Body of pancreas (tissue), 4 donors: ENCODE data around the gene CFAP57.

Source experiments
- POLR2A ChIP-seq, 3 donors: fragments of 450-650 bp; IDR thresholded peaks; one replicate each; pipeline ENCODE4 v1.6.1; 2016; ENCODE audit warnings: antibody characterized with exemption in 3 of 3, mild to moderate bottlenecking in 2 of 3
- TF ChIP-seq, protein P1 (sequence below), 7 experiments: fragments of 450-650 bp in 4 of 7; fragments of 200-600 bp in 3 of 7; sonication (generic) in 3 of 7; IDR thresholded peaks; one replicate each; pipeline ENCODE4 v1.5.1; 2016 to 2019; ENCODE audit warnings: antibody characterized with exemption in 7 of 7

DNA sequence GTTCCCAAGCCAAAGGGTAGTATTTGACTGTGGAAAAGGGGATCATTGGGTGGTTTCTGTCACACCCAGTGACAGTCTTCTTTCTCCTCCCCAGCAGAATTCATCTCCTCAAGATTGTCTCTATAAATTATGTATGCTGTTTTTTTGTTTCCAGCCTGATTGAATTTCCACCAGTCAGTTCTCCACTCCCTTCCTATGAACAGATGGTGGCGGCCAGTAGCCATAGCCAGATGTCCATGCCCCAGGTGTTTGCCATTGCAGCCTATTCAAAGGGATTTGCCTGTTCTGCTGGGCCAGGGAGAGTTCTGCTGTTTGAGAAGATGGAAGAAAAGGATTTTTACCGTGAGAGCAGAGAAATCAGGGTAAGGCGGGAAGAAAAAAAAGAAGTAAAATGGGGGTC, 12.9 kb downstream of the CFAP57 start:
- TF ChIP-seq, protein P1, sequence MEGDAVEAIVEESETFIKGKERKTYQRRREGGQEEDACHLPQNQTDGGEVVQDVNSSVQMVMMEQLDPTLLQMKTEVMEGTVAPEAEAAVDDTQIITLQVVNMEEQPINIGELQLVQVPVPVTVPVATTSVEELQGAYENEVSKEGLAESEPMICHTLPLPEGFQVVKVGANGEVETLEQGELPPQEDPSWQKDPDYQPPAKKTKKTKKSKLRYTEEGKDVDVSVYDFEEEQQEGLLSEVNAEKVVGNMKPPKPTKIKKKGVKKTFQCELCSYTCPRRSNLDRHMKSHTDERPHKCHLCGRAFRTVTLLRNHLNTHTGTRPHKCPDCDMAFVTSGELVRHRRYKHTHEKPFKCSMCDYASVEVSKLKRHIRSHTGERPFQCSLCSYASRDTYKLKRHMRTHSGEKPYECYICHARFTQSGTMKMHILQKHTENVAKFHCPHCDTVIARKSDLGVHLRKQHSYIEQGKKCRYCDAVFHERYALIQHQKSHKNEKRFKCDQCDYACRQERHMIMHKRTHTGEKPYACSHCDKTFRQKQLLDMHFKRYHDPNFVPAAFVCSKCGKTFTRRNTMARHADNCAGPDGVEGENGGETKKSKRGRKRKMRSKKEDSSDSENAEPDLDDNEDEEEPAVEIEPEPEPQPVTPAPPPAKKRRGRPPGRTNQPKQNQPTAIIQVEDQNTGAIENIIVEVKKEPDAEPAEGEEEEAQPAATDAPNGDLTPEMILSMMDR (IDR thresholded peaks at IDR 0.05): no peak
- TF ChIP-seq POLR2A (IDR thresholded peaks at IDR 0.05): no peak
